Astrocyte of the cerebellum (primary cell): ENCODE data around the gene MAPK1IP1L.
"Not testable (repeated sequence)": the region's sequence is repeated elsewhere in the genome, so short reads cannot be mapped to it uniquely, and the experiment has no call there.

ENCODE experiments used
- DNase-seq: peaks from one replicate; pipeline ENCODE4 v3.0.0-alpha.2; 2011; ENCODE audit warnings: low read depth
- H3K4me3 ChIP-seq: 2 replicates; pipeline ENCODE4 v1.5.1; 2011; ENCODE audit warnings: mild to moderate bottlenecking, low read depth, low read length, moderate library complexity
- in situ Hi-C: cut with HindIII; loops from 2 replicates; pipeline ENCODE4 v1.10.0; 2017; ENCODE audit warnings: low sequenced_read_pairs
- TF ChIP-seq, protein P1 (sequence below): IDR thresholded peaks from 2 replicates; pipeline ENCODE4 v1.5.1; 2012; ENCODE audit warnings: low read length, low read depth, moderate library complexity, mild to moderate bottlenecking; ENCODE audit errors: missing control alignments

The MAPK1IP1L gene

DNA sequence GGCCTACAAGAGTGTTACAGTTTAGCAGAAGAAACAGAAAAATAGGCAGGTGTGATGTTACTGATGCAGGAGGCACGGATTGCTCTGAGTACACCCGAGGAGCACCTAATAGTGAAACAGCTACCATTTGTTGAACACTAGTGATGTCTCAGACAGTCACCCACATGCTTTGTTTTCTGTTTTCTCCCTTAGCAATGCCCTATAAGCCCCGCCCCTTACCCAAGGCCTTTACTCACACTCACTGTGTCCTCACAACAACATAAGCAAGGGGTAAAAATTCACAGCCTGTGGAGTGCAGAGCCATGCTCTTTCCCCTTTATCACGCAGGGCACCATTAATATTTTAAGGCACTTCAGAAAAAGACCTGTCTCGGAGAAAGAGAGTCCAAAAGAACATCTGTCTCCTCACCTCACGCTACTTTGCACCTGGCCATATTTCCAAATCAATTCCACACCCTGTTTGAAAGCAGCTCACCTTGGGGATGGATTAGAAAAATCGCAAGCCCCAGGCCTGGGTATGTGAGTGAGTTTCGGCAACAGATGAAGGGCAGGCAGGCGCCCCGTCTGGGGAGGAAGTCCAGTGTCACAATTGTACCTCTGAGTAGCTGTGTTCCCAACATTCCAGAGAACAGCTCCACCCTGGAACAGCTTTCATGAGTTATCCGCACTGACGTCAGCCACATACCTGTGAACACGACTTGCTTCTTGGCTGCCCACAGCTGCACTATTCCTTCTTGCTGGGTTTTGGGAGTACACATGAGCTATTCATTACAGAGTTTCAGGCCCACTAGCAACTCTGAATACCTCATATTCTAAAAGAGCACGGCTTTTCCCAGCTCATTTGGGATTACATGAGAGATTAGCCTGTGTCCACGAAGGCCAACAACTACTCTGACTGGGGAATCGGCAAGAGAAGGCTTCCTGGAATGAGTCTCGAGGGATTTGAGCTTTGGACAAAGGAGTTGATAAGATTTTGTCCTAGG lies 26.0 kb downstream of the MAPK1IP1L start:
- in situ Hi-C loops = no loop called here
- no peak for DNase-seq
- TF ChIP-seq, protein P1, sequence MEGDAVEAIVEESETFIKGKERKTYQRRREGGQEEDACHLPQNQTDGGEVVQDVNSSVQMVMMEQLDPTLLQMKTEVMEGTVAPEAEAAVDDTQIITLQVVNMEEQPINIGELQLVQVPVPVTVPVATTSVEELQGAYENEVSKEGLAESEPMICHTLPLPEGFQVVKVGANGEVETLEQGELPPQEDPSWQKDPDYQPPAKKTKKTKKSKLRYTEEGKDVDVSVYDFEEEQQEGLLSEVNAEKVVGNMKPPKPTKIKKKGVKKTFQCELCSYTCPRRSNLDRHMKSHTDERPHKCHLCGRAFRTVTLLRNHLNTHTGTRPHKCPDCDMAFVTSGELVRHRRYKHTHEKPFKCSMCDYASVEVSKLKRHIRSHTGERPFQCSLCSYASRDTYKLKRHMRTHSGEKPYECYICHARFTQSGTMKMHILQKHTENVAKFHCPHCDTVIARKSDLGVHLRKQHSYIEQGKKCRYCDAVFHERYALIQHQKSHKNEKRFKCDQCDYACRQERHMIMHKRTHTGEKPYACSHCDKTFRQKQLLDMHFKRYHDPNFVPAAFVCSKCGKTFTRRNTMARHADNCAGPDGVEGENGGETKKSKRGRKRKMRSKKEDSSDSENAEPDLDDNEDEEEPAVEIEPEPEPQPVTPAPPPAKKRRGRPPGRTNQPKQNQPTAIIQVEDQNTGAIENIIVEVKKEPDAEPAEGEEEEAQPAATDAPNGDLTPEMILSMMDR = no peak
- H3K4me3 ChIP-seq = no peak overlapping the region

DNA sequence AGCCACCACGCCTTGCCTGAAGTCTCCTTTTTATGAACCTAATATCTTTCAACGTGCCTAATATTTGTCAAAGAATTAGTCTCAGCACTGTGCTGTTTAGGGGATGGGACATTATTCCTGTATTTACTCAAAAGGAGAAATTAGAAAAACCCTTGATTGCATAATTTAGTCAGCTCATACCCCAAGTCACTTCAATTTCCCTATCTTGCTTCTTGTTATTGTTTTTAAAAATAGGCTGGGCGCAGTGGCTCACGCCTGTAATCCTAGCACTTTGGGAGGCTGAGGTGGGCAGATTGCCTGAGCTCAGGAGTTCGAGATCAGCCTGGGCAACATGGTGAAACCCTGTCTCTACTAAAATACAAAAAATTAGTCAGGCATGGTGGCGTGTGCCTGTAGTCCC lies 28.5 kb downstream of the MAPK1IP1L start:
- H3K4me3 ChIP-seq, in situ Hi-C loops, DNase-seq: not testable (repeated sequence)

DNA sequence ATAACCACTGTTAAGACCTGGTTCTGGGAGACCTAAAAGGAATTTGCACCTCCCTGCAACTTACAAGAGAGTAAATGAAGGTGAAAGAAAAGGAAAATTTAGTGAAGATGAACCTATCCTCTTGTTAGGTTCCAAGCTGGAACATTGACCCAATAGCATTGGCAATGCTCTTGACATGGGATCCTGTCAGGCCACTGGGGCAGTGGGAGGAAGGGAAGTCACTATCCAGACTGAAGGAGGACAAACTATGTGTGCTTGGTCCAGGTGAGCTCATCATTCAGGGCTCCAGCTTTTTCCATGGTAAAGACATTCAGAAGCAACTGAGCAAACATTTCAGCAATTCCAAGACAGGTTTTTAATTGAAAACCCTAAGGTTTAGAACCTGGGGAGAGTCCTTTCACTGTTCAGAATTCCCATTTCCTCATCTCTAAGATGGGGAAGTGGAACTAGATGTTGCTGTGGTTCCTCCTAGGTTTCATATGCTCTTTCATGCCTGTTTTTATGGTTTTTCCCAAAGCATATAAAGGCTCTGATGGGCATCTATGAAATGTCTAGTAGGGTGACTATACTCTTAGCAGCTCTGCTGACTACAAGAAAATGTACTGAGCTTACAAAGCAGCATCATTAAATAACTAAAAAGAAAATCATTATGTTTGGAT lies 33.1 kb downstream of the MAPK1IP1L start:
- no peak for DNase-seq
- TF ChIP-seq, protein P1 = no peak
- in situ Hi-C loops = no loop called here
- no peak overlapping the region for H3K4me3 ChIP-seq

DNA sequence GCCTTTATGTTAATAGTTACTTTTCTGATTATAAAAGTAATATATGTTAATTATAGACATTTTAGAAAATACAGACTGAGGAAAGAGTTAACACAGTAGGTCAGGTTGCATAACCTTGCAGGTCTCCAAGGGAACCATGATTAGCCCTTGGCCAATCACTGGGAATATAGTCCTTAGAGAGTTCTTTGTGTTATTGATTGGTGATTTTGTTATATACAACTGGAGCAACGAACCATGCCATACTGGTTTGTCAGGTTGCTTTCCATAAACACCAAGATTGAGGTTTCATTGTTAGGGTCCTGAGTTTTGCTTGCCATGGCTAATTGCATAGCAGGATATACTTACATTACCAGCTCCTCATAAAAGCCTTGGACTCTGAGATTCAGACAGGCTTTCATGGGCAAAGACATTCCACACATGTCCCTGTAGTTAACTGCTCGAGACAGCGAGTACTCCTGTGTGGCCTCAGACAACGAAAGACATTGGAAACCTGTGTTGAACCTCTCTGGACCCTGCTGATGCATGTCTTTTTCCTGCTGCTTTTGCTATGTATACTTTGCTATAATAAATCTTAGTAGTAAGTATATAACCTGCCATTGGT lies 33.7 kb downstream of the MAPK1IP1L start:
- TF ChIP-seq, protein P1 = no peak
- no peak overlapping the region for H3K4me3 ChIP-seq
- no peak for DNase-seq
- in situ Hi-C loops = no loop called here

DNA sequence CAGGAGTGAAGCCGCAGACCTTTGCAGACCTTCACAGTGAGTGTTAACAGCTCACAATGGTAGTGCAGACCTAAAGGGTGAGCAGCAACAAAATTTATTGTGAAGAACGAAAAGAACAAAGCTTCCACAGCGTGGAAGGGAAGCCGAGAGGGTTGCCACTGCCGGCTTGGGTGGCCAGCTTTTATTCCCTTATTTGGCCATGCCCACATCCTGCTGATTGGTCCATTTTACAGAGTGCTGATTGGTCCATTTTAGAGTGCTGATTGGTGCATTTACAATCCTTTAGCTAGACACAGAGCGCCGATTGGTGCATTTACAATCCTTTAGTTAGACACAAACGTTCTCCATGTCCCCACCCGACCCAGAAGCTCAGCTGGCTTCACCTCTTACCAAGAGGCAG lies 35.5 kb downstream of the MAPK1IP1L start:
- TF ChIP-seq, protein P1 = no peak
- in situ Hi-C loops = no loop called here
- H3K4me3 ChIP-seq = no peak overlapping the region
- DNase-seq = no peak

DNA sequence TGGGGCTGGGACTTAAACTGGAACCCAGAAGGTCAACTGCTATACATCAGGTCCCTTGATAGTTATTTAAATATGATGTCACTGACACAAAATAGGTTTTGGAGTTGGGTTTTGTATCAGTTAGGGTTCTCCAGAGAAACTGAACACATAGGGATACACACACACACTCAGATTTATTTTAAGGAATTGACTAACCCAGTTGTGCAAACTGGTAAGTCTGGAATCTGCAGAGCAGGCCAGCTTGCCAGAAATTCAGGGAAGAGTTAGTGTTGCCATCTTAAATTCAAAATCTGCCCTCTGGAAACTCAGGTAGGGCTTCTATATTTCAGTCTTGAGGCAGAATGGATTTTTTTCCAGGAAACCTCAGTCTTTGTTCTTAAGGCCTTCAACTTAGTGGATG lies 36.9 kb downstream of the MAPK1IP1L start:
- no peak for DNase-seq
- no peak overlapping the region for H3K4me3 ChIP-seq
- TF ChIP-seq, protein P1 = no peak
- in situ Hi-C loops = no loop called here

DNA sequence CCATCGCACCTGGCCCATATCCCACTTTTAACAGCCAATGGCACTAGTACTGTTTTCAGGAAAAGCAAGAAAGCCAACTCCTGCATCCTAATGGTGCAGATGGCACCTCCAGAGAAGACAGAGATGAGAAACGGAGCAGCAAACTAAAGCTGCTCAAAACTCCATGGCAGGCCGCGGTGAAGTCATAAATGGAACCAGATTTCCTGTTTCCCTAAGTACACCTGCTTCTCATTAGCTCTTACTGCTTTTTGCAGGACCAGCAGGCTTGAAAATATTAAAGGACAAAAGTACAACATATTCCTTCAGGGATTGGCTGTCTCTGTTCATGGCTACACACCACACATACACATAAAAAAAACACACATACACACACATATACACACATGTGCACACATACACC lies 40.9 kb downstream of the MAPK1IP1L start:
- in situ Hi-C loops = no loop called here
- DNase-seq = no peak

More for the DNA sequence above, 40.9 kb downstream of the MAPK1IP1L start:
- TF ChIP-seq, protein P1 = no peak
- H3K4me3 ChIP-seq = no peak overlapping the region
